A549 (cell line): ENCODE measurements around the gene HSH2D. TPM values are rescaled to one million over a fixed set of nuclear protein-coding genes. Genes with fewer than 3 reads are reported as not detected.

Experiments used
- ATAC-seq, 2 experiments: fragments of 200-7000 bp in 1 of 2; fragments of >200 bp in 1 of 2; cut with Nextera tagmentation in 1 of 2; cut with Tn5 transposase in 1 of 2; 3 replicates each; pipeline versions ENCODE4 v1.8.0 to v1.9.1; 2018 to 2020; ENCODE audit warnings: mild to moderate bottlenecking in 1 of 2, moderate library complexity in 1 of 2
- CTCF ChIA-PET: fragments of 300-600 bp; sonication (Branson Sonifier 250); formaldehyde crosslinking; extraction: SDS; loops from one replicate; lab custom pipeline; 2021; ENCODE audit warnings: antibody characterized with exemption, inconsistent platforms; lab: Yijun Ruan, JAX
- POLR2A ChIA-PET: fragments of 350-600 bp; formaldehyde crosslinking; extraction: SDS; loops from one replicate; lab custom pipeline; 2021; ENCODE audit warnings: antibody characterized with exemption, inconsistent platforms; lab: Yijun Ruan, JAX
- DNase-seq, 2 experiments: peaks; one replicate each; pipeline versions ENCODE4 v3.0.0 to v3.0.0-alpha.2; 2011 to 2016; ENCODE audit warnings: low read depth in 1 of 2, low spot score in 1 of 2
- FAIRE-seq: peaks from 2 replicates; lab custom pipeline; 2011; peaks lifted over from hg19 to GRCh38; lab: Jason Lieb, UNC
- H3K27ac ChIP-seq, 2 experiments: fragments of >200 bp; sonication (Bioruptor Twin); formaldehyde crosslinking; 3 replicates each; pipeline ENCODE4 v1.5.1; 2016 to 2017
- H3K4me1 ChIP-seq: fragments of >200 bp; sonication (Bioruptor Twin); formaldehyde crosslinking; 3 replicates; pipeline ENCODE4 v1.6.1; 2016
- H3K4me2 ChIP-seq: fragments of >200 bp; sonication (Bioruptor Twin); formaldehyde crosslinking; 3 replicates; pipeline ENCODE4 v1.6.1; 2016
- H3K4me3 ChIP-seq: fragments of >200 bp; sonication (Bioruptor Twin); formaldehyde crosslinking; 3 replicates; pipeline ENCODE4 v1.5.1; 2016
- H3K9me3 ChIP-seq: fragments of >200 bp; sonication (Bioruptor Twin); formaldehyde crosslinking; 3 replicates; pipeline ENCODE4 v1.6.1; 2016
- CEBPB ChIP-seq, 2 experiments: fragments of >200 bp in 1 of 2; sonication (Bioruptor Twin) in 1 of 2; formaldehyde crosslinking in 1 of 2; IDR thresholded peaks; 2 replicates each; pipeline ENCODE4 v1.6.1; 2012 to 2016
- CHD2 ChIP-seq: fragments of 150-350 bp; IDR thresholded peaks from 2 replicates; pipeline ENCODE4 v1.6.1; 2014; ENCODE audit warnings: low read length; ENCODE audit not compliant: partially characterized antibody
- CHD4 ChIP-seq: fragments of 200-600 bp; sonication (generic); IDR thresholded peaks from 2 replicates; pipeline ENCODE4 v1.6.1; 2016; ENCODE audit warnings: antibody characterized with exemption, mild to moderate bottlenecking, borderline replicate concordance
- EHF ChIP-seq: fragments of 250-450 bp; sonication (Bioruptor Pico); IDR thresholded peaks from 2 replicates; pipeline ENCODE4 v1.5.0; 2020; ENCODE audit warnings: mild to moderate bottlenecking
- FOSB ChIP-seq: fragments of 250-450 bp; sonication (Bioruptor Pico); IDR thresholded peaks from 2 replicates; pipeline ENCODE4 v1.5.0; 2020; ENCODE audit warnings: mild to moderate bottlenecking, moderate library complexity
- GATA3 ChIP-seq: IDR thresholded peaks from 2 replicates; pipeline ENCODE4 v1.6.1; 2012; ENCODE audit warnings: borderline replicate concordance
- HMGXB4 ChIP-seq: fragments of 250-450 bp; sonication (Bioruptor Pico); IDR thresholded peaks from 2 replicates; pipeline ENCODE4 v1.5.0; 2021; ENCODE audit warnings: mild to moderate bottlenecking, moderate library complexity, borderline replicate concordance
- HOXA7 ChIP-seq: fragments of 250-450 bp; sonication (Bioruptor Pico); IDR thresholded peaks from 2 replicates; pipeline ENCODE4 v1.5.0; 2020; ENCODE audit warnings: mild to moderate bottlenecking, moderate library complexity
- HOXB13 ChIP-seq: fragments of 250-450 bp; sonication (Bioruptor Pico); IDR thresholded peaks from 2 replicates; pipeline ENCODE4 v1.5.0; 2020; ENCODE audit warnings: low read depth, mild to moderate bottlenecking, moderate library complexity
- MAFK ChIP-seq: fragments of 450-650 bp; IDR thresholded peaks from 2 replicates; pipeline ENCODE4 v1.6.1; 2014; ENCODE audit not compliant: partially characterized antibody
- NFE2L2 ChIP-seq: fragments of 150-350 bp; conservative IDR thresholded peaks from 2 replicates; pipeline ENCODE4 v1.6.1; 2014; ENCODE audit warnings: low read length
- RFX5 ChIP-seq: fragments of 450-650 bp; IDR thresholded peaks from 2 replicates; pipeline ENCODE4 v1.7.1; 2014; ENCODE audit warnings: antibody characterized with exemption, mild to moderate bottlenecking, moderate library complexity
- SMC3 ChIP-seq: fragments of >200 bp; sonication (Bioruptor Twin); formaldehyde crosslinking; IDR thresholded peaks from 3 replicates; pipeline ENCODE4 v1.6.1; 2018; ENCODE audit warnings: inconsistent platforms
- SREBF2 ChIP-seq: fragments of 450-650 bp; IDR thresholded peaks from 2 replicates; pipeline ENCODE4 v1.6.1; 2014; ENCODE audit warnings: mild to moderate bottlenecking, moderate library complexity
- TFCP2L1 ChIP-seq: fragments of 250-450 bp; sonication (Bioruptor Pico); IDR thresholded peaks from 2 replicates; pipeline ENCODE4 v1.5.0; 2021; ENCODE audit warnings: mild to moderate bottlenecking
- TP53 ChIP-seq: fragments of 250-450 bp; sonication (Bioruptor Pico); IDR thresholded peaks from 2 replicates; pipeline ENCODE4 v1.5.0; 2021; ENCODE audit warnings: mild to moderate bottlenecking, moderate library complexity
- ZFP36 ChIP-seq: fragments of 450-650 bp; IDR thresholded peaks from 2 replicates; pipeline ENCODE4 v1.6.1; 2014; ENCODE audit warnings: borderline replicate concordance; ENCODE audit not compliant: partially characterized antibody
- WGBS: methylation state at CpG from one replicate; pipeline ENCODE4 v1.1.6; 2017; ENCODE audit errors: missing lambda C conversion rate; 5-methylcytosine and 5-hydroxymethylcytosine counted together
- polyA plus RNA-seq, 4 experiments: library from polyadenylated mRNA; depleted of rRNA in 3 of 4; stranded (reverse); fragments of >200 nt; fragmentation: RNase III in 1 of 4; extraction: RNeasy Plus Mini Kit Qiagen cat#74134 plus additional on column Dnase treatment in 1 of 4; gene quantifications; 2 replicates in 3 of 4; 3 replicates in 1 of 4; pipeline ENCODE4 v1.2.3, GENCODE V29; 2011 to 2017
- TF ChIP-seq, protein P1 (sequence below): fragments of >200 bp; sonication (Bioruptor Twin); formaldehyde crosslinking; IDR thresholded peaks from 3 replicates; pipeline ENCODE4 v1.6.1; 2016
- TF ChIP-seq, protein P2 (sequence below): fragments of 450-650 bp; IDR thresholded peaks from 2 replicates; pipeline ENCODE4 v1.6.1; 2014; ENCODE audit warnings: antibody characterized with exemption
- TF ChIP-seq, protein P3 (sequence below): IDR thresholded peaks from 2 replicates; pipeline ENCODE4 v1.6.1; 2012; ENCODE audit warnings: low read depth, borderline replicate concordance

The HSH2D gene
- polyA plus RNA-seq, 2 of the 4 experiments (the other 2 are of a cell fraction), result 0.05 TPM; not detected in 1

DNA sequence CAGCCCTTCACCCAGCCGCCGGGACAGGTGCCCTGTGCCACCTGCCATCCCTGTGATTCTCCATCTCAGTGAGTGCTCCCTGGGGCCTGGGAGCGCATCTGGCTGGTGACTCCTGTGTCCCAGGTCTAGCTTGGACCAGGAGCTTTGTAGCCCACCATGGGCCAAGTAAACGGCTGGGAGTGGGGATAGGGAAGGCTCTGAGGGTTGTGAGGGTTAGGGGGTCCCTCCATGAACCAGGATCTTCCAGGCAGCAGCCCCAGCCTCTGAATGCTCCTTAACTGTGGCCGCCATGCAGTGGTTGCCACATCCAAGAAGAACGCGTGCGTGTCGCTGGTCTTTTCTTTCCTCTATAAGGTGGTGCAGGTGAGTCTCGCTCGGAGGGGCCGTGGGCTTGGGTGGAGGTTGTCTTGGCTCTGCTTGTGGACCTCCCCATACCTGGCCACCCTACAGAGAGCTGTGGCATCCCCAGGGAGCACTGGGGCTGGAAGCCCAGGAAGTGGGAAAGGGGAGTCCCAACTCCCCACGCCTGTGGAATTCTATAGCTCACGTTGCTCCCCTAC lies 62.6 kb downstream of the HSH2D start:
- CTCF ChIA-PET, result interaction anchor here (0.7 kb wide), 2 partner anchors 11 to 40 kb away, joined by 3 to 4 read pairs; no protein-coding TSS in a partner anchor
- DNase-seq, result no peak
- Histone ChIP-seq H3K27ac (no peak overlapping the region), H3K4me1 (no peaks in the 10 kb centered on the region), H3K4me3 (no peak overlapping the region), H3K4me2 (no peak overlapping the region), H3K9me3 (no peaks in the 10 kb centered on the region)
- ATAC-seq, result no peak
- WGBS, result 92% methylated on average over 12 of the region's 14 CpGs
- TF ChIP-seq HMGXB4 (CRISPR knock-in tag) (no peak), MAFK (no peak), HOXB13 (CRISPR knock-in tag) (no peak), NFE2L2 (no peak), CHD4 (no peak), TP53 (no peak), SREBF2 (no peak), TFCP2L1 (CRISPR knock-in tag) (no peak), HOXA7 (CRISPR knock-in tag) (no peak), CHD2 (no peak)
- TF ChIP-seq, protein P1, sequence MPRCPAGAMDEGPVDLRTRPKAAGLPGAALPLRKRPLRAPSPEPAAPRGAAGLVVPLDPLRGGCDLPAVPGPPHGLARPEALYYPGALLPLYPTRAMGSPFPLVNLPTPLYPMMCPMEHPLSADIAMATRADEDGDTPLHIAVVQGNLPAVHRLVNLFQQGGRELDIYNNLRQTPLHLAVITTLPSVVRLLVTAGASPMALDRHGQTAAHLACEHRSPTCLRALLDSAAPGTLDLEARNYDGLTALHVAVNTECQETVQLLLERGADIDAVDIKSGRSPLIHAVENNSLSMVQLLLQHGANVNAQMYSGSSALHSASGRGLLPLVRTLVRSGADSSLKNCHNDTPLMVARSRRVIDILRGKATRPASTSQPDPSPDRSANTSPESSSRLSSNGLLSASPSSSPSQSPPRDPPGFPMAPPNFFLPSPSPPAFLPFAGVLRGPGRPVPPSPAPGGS, result no peak
- TF ChIP-seq, protein P2, sequence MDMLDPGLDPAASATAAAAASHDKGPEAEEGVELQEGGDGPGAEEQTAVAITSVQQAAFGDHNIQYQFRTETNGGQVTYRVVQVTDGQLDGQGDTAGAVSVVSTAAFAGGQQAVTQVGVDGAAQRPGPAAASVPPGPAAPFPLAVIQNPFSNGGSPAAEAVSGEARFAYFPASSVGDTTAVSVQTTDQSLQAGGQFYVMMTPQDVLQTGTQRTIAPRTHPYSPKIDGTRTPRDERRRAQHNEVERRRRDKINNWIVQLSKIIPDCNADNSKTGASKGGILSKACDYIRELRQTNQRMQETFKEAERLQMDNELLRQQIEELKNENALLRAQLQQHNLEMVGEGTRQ, result no peak
- POLR2A ChIA-PET, result no interaction called here
- FAIRE-seq, result no peak

DNA sequence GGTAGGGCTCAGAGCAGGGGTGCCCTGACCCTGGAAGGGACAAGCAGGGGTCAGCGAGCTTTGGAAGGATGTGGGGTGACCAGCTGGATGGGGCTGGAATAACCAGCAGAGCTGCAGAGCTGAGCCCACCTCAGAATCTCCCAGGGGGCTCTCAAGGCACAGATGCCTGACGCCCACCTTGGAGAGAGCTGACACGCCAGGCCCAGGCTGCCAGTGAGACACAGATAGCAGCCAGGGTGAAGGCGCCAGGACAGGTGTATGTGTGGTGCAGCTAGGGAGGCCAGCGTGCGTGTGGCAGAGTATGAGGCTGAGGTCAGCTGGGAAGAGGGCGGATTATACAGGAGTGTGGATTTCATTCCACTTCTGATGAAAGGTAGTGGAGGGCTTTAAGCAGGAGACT lies 63.2 kb downstream of the HSH2D start:
- Histone ChIP-seq H3K27ac (no peak overlapping the region), H3K9me3 (no peaks in the 10 kb centered on the region), H3K4me2 (no peak overlapping the region), H3K4me1 (no peaks in the 10 kb centered on the region), H3K4me3 (no peak overlapping the region)
- ATAC-seq, result no peak
- no peak for FAIRE-seq
- no peak for DNase-seq
- CTCF ChIA-PET, result interaction anchor here (0.7 kb wide), 2 partner anchors 11 to 40 kb away, joined by 3 to 4 read pairs; no protein-coding TSS in a partner anchor
- POLR2A ChIA-PET, result no interaction called here
- 86% methylated on average over 7 of the region's 7 CpGs for WGBS
- TF ChIP-seq CHD4 (no peak), GATA3 (no peak), SMC3 (no peak), ZFP36 (no peak), CEBPB (IDR thresholded peaks at IDR 0.05) (no peak), EHF (no peak), FOSB (CRISPR knock-in tag) (no peak)
- TF ChIP-seq, protein P3, sequence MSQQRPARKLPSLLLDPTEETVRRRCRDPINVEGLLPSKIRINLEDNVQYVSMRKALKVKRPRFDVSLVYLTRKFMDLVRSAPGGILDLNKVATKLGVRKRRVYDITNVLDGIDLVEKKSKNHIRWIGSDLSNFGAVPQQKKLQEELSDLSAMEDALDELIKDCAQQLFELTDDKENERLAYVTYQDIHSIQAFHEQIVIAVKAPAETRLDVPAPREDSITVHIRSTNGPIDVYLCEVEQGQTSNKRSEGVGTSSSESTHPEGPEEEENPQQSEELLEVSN, result no peak

GRCh38 chr19:16207063-16207462 lies 63.6 kb downstream of the HSH2D start:
- Histone ChIP-seq H3K4me3 (no peak overlapping the region), H3K4me2 (no peak overlapping the region), H3K4me1 (no peaks in the 10 kb centered on the region), H3K9me3 (no peaks in the 10 kb centered on the region), H3K27ac (no peak overlapping the region)
- no peak for ATAC-seq
- FAIRE-seq, result no peak
- 94% methylated on average over 8 of the region's 10 CpGs for WGBS
- POLR2A ChIA-PET, result no interaction called here
- TF ChIP-seq EHF (no peak), MAFK (no peak), RFX5 (no peak), CEBPB (IDR thresholded peaks at IDR 0.05) (no peak)
- no peak for DNase-seq
- CTCF ChIA-PET, result interaction anchor here (0.7 kb wide), 2 partner anchors 10 to 40 kb away, joined by 3 to 4 read pairs; no protein-coding TSS in a partner anchor
